ENCODE measurements around the gene ZNF610. TPM values are rescaled to one million over a fixed set of nuclear protein-coding genes. Genes with fewer than 3 reads are reported as not detected.

The ZNF610 gene
- total and polyA plus RNA-seq, 2 donors (not counting 1 experiment from before 2014, with no cell fraction given): 3.0 to 5.3 TPM

GRCh38 chr19:52307275-52307674, 28.8 kb upstream of the ZNF610 start:
- Histone ChIP-seq H3K27me3 (ENCODE audit: control insufficient read depth, insufficient read depth, low read length) (no peaks in the 10 kb centered on the region), H3K36me3 (ENCODE audit: control insufficient read depth, insufficient read depth, low read length) (peaks cover 2% of the 10 kb centered on the region), H3K9ac (ENCODE audit: insufficient read depth, low read length) (no peak overlapping the region), H3K9me3 (ENCODE audit: control insufficient read depth, insufficient read depth, low read depth, low read length) (no peaks in the 10 kb centered on the region), H3K27ac (ENCODE audit: insufficient read depth, low read length) (no peak overlapping the region), H3K4me1 (ENCODE audit: control insufficient read depth, extremely low read depth, insufficient read depth, low read length) (no peaks in the 10 kb centered on the region), H4K20me1 (ENCODE audit: control insufficient read depth, extremely low read depth, insufficient read depth, low read length) (no peaks in the 10 kb centered on the region), H3K4me3 (replicated peaks in 1 of 4; ENCODE audit: control extremely low read depth in 1 of 4, insufficient read depth in 1 of 4, low read depth in 3 of 4, low read length in 4 of 4) (no peak overlapping the region), H3K79me2 (ENCODE audit: control insufficient read depth, insufficient read depth, low read length) (no peaks in the 10 kb centered on the region), H2AFZ (ENCODE audit: low read length) (no peak overlapping the region), H3K4me2 (ENCODE audit: extremely low read depth, insufficient read depth, low read length) (no peak overlapping the region)
- DNase-seq (ENCODE audit: low read depth in 2 of 2): peak; percentile 38
- TF ChIP-seq CTCF (conservative IDR thresholded peaks at IDR 0.05 in 1 of 2, IDR thresholded peaks at IDR 0.05 in 1 of 2; ENCODE audit: low read depth in 1 of 2, low read length in 2 of 2): no peak
- no peak for TF ChIP-seq EZH2 (IDR thresholded peaks at IDR 0.05; ENCODE audit: low read length, missing control alignments)

- H3K4me3 ChIP-seq (replicated peaks in 1 of 4; ENCODE audit: control extremely low read depth in 1 of 4, insufficient read depth in 1 of 4, low read depth in 3 of 4, low read length in 4 of 4): no peak overlapping the region
- H3K9me3 ChIP-seq (ENCODE audit: control insufficient read depth, insufficient read depth, low read depth, low read length): peaks cover 4% of the 10 kb centered on the region
- no peak overlapping the region for H3K9ac ChIP-seq (ENCODE audit: insufficient read depth, low read length)
- no peak overlapping the region for H2AFZ ChIP-seq (ENCODE audit: low read length)
- DNase-seq (ENCODE audit: low read depth in 2 of 2): no peak
- TF ChIP-seq CTCF (conservative IDR thresholded peaks at IDR 0.05 in 1 of 2, IDR thresholded peaks at IDR 0.05 in 1 of 2; ENCODE audit: low read depth in 1 of 2, low read length in 2 of 2) (no peak), EZH2 (IDR thresholded peaks at IDR 0.05; ENCODE audit: low read length, missing control alignments) (no peak)
- no peaks in the 10 kb centered on the region for H3K36me3 ChIP-seq (ENCODE audit: control insufficient read depth, insufficient read depth, low read length)
- no peak overlapping the region for H3K27ac ChIP-seq (ENCODE audit: insufficient read depth, low read length)
- no peaks in the 10 kb centered on the region for H3K79me2 ChIP-seq (ENCODE audit: control insufficient read depth, insufficient read depth, low read length)
- no peak overlapping the region for H3K4me2 ChIP-seq (ENCODE audit: extremely low read depth, insufficient read depth, low read length)
- H3K4me1 ChIP-seq (ENCODE audit: control insufficient read depth, extremely low read depth, insufficient read depth, low read length): no peaks in the 10 kb centered on the region
- H3K27me3 ChIP-seq (ENCODE audit: control insufficient read depth, insufficient read depth, low read length): no peaks in the 10 kb centered on the region
- no peaks in the 10 kb centered on the region for H4K20me1 ChIP-seq (ENCODE audit: control insufficient read depth, extremely low read depth, insufficient read depth, low read length)
Observed at GRCh38 chr19:52322429-52322828, 13.6 kb upstream of the ZNF610 start.

GRCh38 chr19:52331757-52332156, 4.3 kb upstream of the ZNF610 start:
- peak; percentile 15 for DNase-seq (ENCODE audit: low read depth in 2 of 2)
- Histone ChIP-seq H3K27ac (ENCODE audit: insufficient read depth, low read length) (no peak overlapping the region), H3K9ac (ENCODE audit: insufficient read depth, low read length) (no peak overlapping the region), H3K4me3 (replicated peaks in 1 of 4; ENCODE audit: control extremely low read depth in 1 of 4, insufficient read depth in 1 of 4, low read depth in 3 of 4, low read length in 4 of 4) (no peak overlapping the region), H3K4me2 (ENCODE audit: extremely low read depth, insufficient read depth, low read length) (no peak overlapping the region), H3K27me3 (ENCODE audit: control insufficient read depth, insufficient read depth, low read length) (no peaks in the 10 kb centered on the region), H3K79me2 (ENCODE audit: control insufficient read depth, insufficient read depth, low read length) (no peaks in the 10 kb centered on the region), H4K20me1 (ENCODE audit: control insufficient read depth, extremely low read depth, insufficient read depth, low read length) (no peaks in the 10 kb centered on the region), H2AFZ (ENCODE audit: low read length) (no peak overlapping the region), H3K4me1 (ENCODE audit: control insufficient read depth, extremely low read depth, insufficient read depth, low read length) (no peaks in the 10 kb centered on the region), H3K36me3 (ENCODE audit: control insufficient read depth, insufficient read depth, low read length) (no peaks in the 10 kb centered on the region), H3K9me3 (ENCODE audit: control insufficient read depth, insufficient read depth, low read depth, low read length) (no peaks in the 10 kb centered on the region)
- TF ChIP-seq CTCF (conservative IDR thresholded peaks at IDR 0.05 in 1 of 2, IDR thresholded peaks at IDR 0.05 in 1 of 2; ENCODE audit: low read depth in 1 of 2, low read length in 2 of 2) (no peak), EZH2 (IDR thresholded peaks at IDR 0.05; ENCODE audit: low read length, missing control alignments) (no peak)
